Measurements from ENCODE around the gene FOXO6.

DNA sequence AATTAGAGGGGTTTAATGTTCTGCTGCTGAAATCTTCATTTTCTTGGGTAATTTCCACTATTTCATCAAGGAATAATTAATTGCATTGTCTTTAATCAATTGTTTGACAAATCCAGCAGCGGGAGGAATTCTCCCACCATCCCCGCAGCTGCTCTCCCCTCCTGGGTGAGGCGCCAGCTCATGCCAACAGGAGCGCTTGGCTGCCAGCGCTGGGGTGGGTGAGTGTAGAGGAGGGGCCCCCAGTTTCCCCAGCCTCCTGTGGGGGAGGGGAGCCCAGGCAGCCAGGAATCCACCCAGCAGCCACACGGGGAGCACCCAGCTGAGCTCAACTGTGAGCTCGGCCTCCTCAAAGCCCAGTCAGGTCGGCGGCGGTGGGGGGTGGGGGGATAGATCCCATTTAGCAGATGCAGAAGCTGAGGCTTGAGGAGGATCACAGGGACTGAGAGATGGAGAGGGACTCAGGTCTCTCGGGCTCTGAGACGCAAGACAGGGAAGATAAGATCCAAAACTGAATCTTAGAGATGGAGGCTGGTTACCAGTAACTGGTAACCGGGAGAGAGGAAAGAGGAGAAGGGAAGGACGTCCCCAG is 46.5 kb downstream of the FOXO6 start:
- TF ChIP-seq HDGF (IDR thresholded peaks at IDR 0.05; ENCODE audit: borderline replicate concordance) = no peak
- no peak for TF ChIP-seq ARNT (IDR thresholded peaks at IDR 0.05)

Data from HEK293T (cell line).